ENCODE data around the gene NCAN.

The NCAN gene

GRCh38 chr19:19262190-19263057, 50.7 kb downstream of the NCAN start:
- DNase-seq = no peak

- DNase-seq = no peak
These were observed 52.2 kb downstream of the NCAN start for GRCh38 chr19:19263886-19264487.

DNA sequence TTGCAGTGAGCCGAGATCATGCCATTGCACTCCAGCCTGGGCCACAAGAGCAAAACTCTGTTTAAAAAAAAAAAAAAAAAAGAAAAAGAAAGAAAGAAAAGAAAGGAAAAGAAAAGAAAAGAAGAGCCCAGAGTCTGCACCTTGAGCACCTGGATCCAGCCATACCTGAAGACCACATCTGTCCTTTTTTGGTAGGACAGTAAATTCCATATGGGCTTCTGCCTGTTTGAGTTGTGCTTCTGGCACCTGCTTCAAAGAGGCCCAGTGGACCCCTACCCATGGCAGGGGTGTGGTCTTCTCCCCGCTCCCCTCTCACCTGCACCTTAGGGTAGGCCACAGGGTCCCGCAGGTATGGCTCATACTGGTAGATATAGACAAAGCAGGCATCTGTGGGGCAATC, 55.5 kb downstream of the NCAN start:
- DNase-seq = no peak

GRCh38 chr19:19268453-19269385, 57.0 kb downstream of the NCAN start:
- no peak for DNase-seq

- no peak for DNase-seq
These were observed 58.4 kb downstream of the NCAN start for GRCh38 chr19:19269952-19270694.

DNA sequence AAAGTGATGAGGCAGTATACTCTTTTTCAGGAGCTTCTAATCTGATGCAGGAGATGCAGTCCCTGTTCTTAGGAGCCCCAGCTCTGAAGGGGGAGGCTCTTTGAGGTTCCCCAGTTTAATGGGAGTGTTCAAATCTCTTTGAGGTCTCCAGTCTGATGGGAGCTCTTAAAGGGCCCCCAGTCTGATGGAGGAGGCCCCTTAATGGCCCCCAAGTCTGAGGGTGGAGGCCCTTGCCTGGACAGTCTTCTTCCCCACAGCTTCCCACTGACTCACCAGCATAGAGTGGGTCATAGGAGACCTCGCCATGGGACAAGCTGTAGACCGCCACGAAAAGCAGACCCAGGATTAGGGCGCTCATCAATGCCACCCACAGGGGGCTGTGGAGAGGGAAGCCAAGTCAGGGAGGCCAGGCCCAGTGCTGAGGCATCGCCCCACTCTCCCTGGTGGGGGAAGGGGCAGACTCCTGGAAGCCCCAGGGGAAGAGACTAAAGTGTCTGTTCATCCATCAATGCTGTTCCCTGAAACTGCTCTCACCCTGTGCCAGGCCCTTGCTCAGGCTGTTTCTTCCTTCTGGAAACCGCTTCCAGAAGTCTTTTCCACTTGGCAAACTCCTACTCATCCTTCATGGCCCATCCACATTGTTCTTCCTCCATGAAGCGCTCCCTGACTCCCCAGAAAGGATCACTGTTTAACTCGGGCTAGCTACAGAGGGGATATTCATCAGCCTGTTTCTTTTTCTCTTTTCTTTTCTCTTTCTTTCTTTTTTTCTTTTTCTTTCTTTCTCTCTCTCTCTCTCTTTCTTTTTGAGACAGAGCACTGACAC, 59.2 kb downstream of the NCAN start:
- DNase-seq = no peak

DNA sequence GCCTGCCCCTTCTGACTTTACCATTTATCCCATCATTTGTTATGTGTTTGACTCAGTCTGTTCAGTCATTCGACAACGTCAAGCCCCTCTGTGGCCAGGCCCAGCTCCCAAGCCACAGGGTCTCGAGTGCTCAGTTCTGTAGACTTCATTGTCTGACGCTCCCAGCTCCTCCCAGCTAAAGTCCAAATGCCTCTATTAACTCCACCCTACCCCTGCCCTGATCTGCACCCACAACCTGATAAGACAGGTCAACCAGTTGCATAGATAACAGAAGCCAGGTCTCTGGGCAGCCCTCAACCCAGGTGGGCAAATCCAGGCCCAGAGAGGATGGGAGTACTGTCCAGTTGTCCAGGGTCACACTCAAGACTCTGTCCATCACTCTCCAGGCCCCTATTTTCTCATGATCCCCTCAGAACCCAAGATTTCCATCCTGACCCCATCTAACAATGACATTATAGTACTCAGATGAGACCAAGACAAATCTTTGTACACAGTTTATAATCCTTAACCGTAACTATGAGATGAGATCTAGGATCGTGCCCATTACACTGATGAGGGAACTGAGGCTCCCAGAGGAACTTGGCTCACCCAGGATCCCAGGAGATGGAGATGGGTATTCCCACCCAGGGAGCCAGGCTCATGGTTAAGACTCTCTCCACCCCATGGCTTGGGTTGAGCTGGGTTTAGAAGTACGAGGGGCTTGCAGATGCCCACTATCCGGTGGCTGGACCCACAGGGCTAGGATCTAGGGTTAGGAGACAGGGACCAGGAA, 60.3 kb downstream of the NCAN start:
- no peak for DNase-seq

- no peak for DNase-seq
These were observed 62.4 kb downstream of the NCAN start for GRCh38 chr19:19274146-19274545.

- no peak for DNase-seq
These were observed 63.2 kb downstream of the NCAN start for GRCh38 chr19:19274716-19275565.

- no peak for DNase-seq
These were observed 64.6 kb downstream of the NCAN start for GRCh38 chr19:19276386-19276785.

- no peak for DNase-seq
These were observed 65.1 kb downstream of the NCAN start for GRCh38 chr19:19276851-19277250.

DNA sequence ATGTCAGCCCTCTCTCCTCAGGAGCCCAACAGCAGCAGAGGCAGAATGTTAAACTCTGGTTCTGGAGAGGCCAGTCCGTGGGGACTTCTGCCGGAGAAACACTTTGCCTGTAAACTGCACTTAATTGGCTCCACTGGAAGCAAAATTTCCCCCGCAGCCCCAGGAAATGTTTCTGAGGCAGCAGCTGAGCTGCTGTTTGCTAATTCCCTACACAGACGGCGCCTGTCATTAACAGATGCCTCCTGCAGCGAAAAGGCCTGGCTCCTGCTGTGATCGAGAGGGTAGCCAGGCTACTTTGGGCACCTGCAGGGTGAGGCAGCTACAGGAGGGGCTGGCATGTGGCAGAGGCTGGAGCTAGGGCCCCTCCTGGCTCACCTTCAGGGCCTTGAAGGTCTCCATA, 66.6 kb downstream of the NCAN start:
- no peak for DNase-seq

DNA sequence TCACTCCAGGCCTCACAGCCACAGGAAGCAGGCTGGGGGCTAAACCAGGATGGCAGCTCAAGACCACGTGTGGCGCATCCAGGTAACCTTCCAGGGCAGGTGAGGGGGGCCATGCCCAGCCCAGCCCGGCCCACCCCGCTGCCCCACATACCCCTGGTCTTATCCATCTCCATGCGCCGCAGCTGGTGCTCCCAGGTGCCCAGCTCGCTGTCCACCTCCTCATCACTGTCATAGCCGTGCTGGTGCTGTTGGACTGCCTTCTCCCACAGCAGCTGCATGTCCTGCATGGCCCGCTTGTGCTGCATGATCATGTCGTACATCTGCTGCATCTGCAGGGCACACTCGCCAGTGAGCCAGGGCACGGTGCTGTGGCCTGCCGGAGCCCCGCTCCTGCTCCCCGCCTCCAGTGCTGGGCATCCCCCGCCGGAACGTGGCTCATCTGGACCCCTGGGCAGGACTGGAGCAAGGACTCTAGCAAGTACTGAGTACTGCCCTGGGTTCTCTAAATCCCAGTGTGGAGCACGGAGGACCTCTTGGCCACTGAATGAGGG, 67.4 kb downstream of the NCAN start:
- no peak for DNase-seq

- no peak for DNase-seq
These were observed 68.1 kb downstream of the NCAN start for GRCh38 chr19:19279853-19280252.

DNA sequence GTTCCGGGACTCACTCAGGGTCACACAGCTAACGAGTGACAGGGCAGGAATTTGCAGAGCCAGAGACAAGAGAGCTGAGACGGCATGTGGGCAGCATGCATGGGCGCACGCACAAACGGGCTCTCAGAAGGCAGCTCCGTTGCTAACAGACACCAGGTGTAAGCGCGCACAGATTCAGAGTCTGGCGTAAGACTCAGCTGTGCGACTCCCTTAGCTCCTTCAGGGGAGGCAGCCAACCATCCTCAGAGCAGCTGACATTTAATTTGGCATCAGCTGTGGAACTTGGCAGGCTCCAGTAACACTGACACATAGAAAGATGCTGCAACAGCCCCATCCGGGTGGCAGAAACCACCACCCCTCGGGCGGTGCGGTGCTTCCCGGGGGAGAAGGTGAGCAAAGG, 68.8 kb downstream of the NCAN start:
- no peak for DNase-seq

DNA sequence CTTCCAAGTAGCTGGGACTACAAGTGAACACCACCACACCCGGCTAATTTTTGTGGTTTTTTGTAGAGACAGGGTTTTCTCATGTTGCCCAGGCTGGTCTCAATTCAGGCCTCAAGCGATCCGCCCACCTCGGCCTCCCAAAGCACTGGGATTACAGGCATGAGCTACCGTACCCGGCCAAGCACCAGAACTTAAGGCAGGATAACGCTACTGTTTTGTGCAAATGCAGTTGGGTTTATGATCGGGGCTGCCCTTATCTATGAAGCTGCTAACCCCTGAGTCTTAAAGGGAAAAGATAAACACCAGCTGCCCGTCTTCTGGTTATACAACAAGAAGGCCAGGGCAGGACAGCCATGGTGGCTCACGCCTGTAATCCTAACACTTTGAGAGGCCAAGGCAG, 73.9 kb downstream of the NCAN start:
- DNase-seq = no peak

- DNase-seq = no peak
These were observed 80.8 kb downstream of the NCAN start for GRCh38 chr19:19292607-19293006.

DNA sequence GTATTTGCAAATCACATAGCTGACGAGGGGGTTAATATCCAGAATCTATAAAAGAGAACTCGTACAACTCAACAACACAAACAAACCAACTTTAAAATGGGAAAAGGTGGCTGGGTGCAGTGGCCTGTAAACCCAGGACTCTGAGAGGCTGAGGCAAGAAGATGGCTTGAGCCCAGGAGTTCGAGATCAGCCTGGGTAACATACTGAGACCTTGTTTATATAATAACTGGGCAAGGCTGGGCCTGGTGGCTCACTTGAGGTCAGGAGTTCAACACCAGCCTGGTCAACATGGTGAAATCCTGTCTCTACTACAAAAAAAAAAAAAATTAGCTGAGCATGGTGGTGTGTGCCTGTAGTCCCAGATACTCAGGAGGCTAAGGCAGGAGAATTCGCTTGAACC, 83.2 kb downstream of the NCAN start:
- no peak for DNase-seq

GRCh38 chr19:19296953-19297689, 85.4 kb downstream of the NCAN start:
- no peak for DNase-seq

Measured in activated CD4-positive, CD25-positive, alpha-beta regulatory T cell (primary cell).